Glomerular visceral epithelial cell (primary cell): ENCODE data around the gene CSPG5.

Experiments used
- DNase-seq: peaks from one replicate; pipeline ENCODE4 v3.0.0-alpha.2; 2016; ENCODE audit errors: extremely low spot score

CSPG5 gene

GRCh38 chr3:47588053-47588452 is 9.4 kb upstream of the CSPG5 start:
- DNase-seq: no peak

GRCh38 chr3:47586746-47587145 is 8.1 kb upstream of the CSPG5 start:
- no peak for DNase-seq

DNA sequence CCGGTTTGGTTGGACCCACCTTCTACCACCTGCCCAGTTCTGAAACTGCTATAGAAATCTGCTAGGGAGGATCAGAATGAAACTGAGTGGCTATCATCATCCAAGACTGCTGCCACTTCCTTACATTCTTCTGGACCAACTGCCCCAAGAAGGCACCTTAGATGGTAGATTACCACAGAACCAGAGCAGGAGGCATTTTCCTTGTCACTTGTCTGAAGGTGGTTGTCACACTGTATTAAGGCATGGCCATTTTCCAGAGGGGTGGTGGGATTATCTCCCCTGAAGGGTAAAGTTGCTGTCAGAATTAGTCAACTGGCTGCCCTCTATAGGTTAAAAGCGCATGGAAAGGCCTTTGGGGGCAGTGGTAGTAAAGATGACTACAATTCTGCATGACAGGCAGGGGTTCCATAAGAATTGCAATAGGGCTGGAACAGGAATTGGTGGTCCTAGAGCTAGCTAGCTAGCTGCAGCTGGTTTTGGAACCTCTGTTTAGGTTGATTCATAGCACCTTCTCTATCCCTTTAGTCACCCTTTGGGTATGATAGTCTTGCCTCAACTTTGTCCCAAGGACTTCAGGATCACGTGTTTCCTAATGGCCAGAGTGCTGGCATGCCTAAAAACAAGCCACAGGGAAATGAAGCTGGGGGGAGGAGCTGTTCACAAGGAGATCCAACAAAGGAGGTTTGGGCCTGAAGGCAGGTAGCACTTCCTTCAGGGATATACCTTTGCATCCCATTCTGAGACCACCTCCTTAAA is 4.8 kb upstream of the CSPG5 start:
- no peak for DNase-seq

DNA sequence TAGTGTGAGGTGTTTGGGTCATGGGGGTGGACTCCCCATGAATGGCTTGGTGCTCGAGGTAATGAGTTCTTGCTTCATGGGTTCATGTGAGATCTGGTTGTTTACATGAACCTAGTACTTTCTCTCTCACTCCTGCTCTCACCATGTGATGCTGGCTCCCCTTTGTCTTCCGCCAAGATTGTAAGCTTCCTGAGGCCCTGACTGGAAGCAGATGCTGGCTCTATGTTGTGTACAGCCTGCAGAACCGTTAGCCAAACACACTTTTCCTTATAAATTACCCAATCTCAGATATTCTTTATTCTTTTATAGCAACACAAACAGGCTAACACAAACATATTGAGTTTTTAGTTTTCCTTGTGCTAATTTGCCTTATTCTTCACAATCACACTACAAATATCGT is 3.2 kb upstream of the CSPG5 start:
- no peak for DNase-seq

DNA sequence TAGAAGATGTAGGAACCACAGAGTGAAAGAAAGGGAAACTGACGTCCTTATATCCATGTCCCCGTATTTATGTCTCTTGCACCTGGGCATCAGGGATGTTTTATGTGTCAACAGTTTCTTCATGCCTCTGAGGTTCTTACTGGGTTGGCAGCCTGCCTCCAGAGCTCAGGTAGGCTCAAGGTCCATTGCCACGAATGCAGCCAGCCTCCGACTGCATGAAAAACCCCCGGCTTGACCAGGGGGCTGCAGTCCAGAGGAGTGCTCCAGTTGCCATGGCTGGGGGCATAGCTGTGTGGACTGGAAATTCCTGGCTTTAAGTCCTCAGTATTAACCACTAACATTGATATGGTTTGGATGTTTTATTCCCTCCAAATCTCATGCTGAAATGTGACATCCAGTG is 2.8 kb upstream of the CSPG5 start:
- no peak for DNase-seq

- no peak for DNase-seq
Observed at GRCh38 chr3:47580481-47580880, 1.8 kb upstream of the CSPG5 start.

- peak; percentile 3 for DNase-seq
Observed at GRCh38 chr3:47579875-47580274, 1.2 kb upstream of the CSPG5 start.

GRCh38 chr3:47578119-47578632 is 489 bp downstream of the CSPG5 start:
- DNase-seq: no peak

DNA sequence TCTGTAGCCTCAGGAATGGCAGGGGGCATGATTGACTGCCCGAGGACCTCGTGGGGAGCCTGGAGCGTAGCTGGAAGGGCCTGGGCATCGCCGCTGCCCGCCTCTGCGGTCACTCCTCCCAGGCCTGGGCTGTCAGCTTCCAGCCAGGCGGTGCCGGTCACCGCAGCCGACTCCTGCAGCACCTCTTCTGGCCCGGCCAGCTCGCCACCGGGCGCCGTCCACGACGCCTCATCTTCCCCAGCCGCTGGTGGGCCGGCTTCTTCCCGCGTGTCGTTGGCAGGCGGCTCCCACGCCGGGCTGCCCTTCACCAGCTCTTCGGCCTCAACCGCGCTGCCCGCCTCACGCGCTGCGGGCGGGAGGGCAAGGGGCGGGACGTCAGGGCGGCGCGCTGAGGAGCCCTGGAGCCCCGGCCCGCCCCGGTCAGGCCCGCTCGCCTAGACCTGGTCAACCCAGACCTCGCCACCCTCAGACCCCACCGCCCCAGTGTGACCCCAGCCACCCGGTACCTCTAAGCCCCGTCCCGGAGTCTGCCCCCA is 1.0 kb downstream of the CSPG5 start:
- DNase-seq: no peak

DNA sequence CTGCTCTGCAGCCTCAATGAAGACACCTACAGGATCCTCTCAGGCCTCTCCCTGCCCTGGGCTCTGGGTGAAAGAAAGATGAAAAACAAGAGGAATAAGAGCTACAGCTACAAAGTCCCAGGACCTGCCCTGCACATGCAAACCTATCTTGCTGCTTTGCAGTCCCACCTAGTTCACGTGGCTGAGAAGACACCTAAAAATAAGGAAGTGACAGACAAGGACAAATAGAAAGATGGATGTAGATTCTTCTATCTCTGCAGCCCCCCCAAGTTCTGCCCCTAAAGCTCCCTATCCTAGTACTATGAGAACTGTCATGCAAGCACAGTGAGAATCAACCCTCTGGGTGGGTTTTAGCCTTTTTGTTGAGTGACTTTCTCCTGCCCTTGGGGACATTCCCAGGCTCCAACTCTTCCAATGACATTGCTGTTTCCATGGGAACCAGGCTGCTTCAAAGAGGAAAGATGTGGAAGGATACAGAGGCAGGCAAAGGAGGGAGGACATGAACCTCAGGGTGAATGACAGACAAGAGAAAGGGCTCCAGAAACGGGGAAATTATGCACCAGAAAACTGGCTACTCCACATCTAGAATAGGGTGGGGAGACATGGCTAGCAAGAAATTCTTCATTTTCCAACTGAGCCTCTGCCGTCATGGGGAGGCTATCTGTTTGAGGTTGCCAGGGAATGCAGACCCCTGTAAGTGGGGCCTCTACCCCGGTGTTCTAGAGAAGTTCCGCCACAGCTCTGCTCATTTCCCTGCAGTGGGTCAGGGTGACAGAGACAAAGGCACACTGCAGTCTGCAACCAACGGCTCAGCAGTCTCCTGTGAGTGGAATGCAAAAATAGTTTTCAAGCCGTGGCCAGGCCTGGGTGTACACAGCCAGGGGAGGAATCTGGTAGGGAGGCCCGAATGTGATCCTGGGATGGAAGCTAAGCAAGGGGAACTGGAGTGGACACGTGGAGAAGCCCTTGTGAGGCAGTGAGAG is 5.2 kb downstream of the CSPG5 start:
- DNase-seq: no peak

DNA sequence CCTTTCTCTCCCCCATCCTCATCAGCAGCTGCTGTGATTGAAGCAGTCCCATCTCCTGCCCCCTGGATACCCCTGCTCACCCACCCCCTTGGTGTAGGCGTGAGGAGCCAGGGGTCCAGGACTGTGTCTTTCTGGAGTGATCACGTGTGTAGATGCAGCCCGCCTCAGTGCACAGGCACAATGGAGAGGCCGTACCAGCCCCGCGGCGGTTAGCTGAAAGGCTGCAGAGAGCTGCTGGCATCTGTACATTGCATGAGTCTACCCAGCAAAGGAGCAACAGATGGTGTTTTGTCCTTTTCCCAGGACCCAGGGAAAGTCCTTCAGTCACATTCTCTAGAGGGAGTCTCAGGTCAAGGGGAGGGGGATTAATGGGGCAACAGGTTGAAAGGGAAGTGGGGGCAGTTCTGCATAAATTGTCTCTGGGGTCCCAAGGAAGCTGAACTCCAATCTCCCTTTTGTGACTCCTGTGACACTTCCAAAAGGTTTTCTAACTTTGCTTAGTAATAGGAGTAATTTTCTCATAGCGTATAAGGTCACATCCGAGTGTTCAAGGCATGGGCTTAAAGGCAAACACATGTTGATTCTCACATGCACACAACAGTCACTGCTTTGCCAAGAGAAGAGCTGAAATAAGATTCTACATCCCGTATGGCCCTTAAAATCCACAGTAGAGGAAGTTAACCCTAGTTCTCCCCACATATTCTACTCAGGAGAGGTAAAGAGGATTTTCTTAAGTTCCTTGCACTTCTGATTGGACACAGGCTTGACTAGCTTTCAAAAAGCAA is 7.1 kb downstream of the CSPG5 start:
- DNase-seq: no peak

DNA sequence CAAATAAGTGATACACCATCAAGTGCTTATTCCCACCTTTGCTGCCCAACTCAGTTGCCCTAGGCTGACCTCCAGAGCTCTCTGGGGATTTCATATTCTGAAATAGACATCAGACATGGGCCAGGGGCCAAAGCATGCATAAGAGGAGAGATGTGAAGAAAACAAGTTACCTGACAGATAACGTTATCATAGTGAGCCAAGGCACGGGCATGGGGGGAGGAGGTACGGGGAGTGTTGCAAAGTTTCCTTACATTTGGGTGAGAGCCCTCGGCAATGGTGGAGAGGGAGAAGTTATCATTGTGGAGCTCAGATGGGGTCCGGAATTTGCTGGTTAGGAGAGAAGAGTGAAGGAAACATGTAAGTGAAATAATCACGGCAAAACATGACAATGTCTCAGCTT is 9.8 kb downstream of the CSPG5 start:
- DNase-seq: no peak

- no peak for DNase-seq
Observed at GRCh38 chr3:47567149-47567548, 11.5 kb downstream of the CSPG5 start.

- DNase-seq: no peak
Observed at GRCh38 chr3:47566667-47567066, 12.0 kb downstream of the CSPG5 start.

DNA sequence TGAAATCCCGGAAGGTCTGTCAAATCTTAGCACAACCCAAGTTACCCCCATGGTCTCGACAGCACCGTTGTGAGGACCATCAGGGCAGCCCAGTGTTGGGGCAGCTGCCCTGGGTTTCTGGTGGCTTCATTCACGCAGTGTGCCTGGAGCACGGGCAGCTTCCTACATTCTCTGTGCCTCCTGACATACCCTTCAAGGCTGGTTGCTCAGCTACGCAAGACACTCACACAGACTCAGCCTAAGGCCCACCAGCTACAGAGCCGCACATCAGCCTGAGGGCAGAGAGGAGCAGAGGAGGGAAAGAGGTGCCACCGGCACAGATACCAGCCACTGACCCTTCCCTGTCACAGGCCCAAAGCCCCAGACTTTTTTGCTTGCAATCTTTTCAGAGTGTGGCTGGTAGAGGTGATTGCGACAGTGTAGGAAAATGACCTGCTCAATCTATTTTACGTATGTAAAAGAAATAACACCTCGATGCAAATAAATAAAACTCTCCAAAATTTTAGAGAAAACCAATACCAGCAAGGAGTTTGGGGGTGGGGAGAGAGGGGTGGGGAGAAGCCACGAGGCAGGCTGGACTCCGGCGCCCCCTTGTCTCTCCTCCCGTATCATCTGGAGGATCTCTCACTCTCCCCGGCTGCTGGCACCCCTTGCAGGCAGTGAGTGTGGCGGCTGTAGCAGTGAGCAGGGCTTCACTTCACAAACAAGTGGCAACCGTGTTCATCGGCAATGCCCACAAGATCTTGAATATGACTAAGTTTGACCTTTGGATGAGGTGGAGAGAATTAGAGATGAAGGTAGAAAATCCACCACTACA is 12.7 kb downstream of the CSPG5 start:
- DNase-seq: no peak

DNA sequence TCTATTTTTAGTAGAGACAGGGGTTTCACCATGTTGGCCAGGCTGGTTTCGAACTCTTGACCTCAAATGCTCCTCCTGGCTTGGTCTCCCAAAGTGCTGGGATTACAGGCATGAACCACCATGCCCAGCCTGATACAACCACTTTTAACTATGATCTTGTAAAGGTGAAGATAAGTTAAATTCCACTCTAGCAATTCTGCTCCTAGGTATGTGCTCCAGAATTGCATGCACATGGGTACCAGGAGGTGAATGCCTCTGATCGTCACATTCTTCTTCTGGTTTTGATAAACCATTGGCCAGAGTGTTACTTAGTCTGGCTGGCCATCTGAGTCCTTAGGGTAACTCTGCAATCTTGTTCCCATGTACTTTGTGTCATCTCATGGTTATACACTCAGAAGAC is 22.3 kb downstream of the CSPG5 start:
- DNase-seq: no peak

- no peak for DNase-seq
Observed at GRCh38 chr3:47554335-47554734, 24.3 kb downstream of the CSPG5 start.

GRCh38 chr3:47553407-47553806 is 25.3 kb downstream of the CSPG5 start:
- DNase-seq: no peak

GRCh38 chr3:47542471-47543173 is 36.0 kb downstream of the CSPG5 start:
- DNase-seq: no peak

DNA sequence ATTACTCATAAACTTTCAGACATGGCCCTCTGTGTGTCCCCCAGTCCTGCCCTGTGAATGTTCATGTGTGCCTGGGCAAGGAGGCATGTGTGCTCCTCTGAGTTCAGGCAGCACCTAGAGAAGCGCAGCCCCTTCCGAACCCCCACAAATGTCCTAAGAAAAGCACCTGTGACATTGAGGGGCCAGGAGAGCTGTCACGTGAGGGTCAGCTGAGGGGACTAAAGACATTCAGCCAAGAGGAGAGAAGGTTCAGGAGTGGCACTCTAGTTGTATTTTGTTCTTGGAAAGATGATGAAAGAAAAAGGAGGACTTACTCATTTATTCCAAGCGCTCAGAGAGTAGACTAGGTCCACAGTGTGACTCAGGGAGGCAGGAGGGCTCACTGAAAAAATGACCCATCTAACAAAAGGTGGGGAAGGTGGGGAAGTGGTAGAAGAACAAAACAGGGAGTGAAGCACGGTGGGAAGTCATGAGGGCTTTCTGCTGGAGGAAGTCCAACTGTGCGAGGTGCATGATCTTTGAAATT is 37.0 kb downstream of the CSPG5 start:
- DNase-seq: no peak
